Peyer's patch (tissue), 4 donors: Measurements from ENCODE around the gene STYXL1. TPM values are rescaled to one million over a fixed set of nuclear protein-coding genes. Genes with fewer than 3 reads are reported as not detected.

Experiments used
- DNase-seq, 3 donors: peaks; one replicate each; pipeline ENCODE4 v3.0.0-alpha.2; 2017 to 2019
- H3K27ac ChIP-seq, 4 donors: fragments of 200-600 bp; sonication (generic); one replicate each; pipeline ENCODE4 v1.5.1; 2016 to 2019
- H3K27me3 ChIP-seq, 2 donors: fragments of 200-600 bp; sonication (generic); one replicate each; pipeline ENCODE4 v1.5.1; 2019
- H3K36me3 ChIP-seq, 3 donors: fragments of 200-600 bp; sonication (generic); one replicate each; pipeline ENCODE4 v1.5.1; 2016 to 2019
- H3K4me1 ChIP-seq, 4 donors: fragments of 200-600 bp; sonication (generic); one replicate each; pipeline ENCODE4 v1.5.1; 2016 to 2019
- H3K4me3 ChIP-seq, 4 donors: fragments of 200-600 bp; sonication (generic); 1 replicate in 3 of 4; 2 replicates in 1 of 4; pipeline ENCODE4 v1.5.1; 2016 to 2019; ENCODE audit warnings: mild to moderate bottlenecking in 1 of 4
- H3K9me3 ChIP-seq, 4 donors: fragments of 200-600 bp; sonication (generic); one replicate each; pipeline ENCODE4 v1.5.1; 2016 to 2019; ENCODE audit warnings: mild to moderate bottlenecking in 1 of 4
- POLR2A ChIP-seq, 2 donors: fragments of 450-650 bp; IDR thresholded peaks; one replicate each; pipeline ENCODE4 v1.5.1; 2017; ENCODE audit warnings: antibody characterized with exemption in 2 of 2, mild to moderate bottlenecking in 2 of 2, moderate library complexity in 2 of 2
- small RNA-seq, 2 donors: library from RNA; depleted of rRNA; stranded (forward); fragments of <200 nt; gene quantifications; one replicate each; pipeline ENCODE3, GENCODE V24; 2016
- total RNA-seq, 4 donors: library from RNA; depleted of rRNA; stranded (reverse); fragments of >200 nt; gene quantifications; one replicate each; pipeline ENCODE4 v1.1.0, GENCODE V29; 2016
- TF ChIP-seq, protein P1 (sequence below), 6 experiments: fragments of 450-650 bp in 4 of 6; fragments of 200-600 bp in 2 of 6; sonication (generic) in 1 of 6; IDR thresholded peaks; one replicate each; pipeline ENCODE4 v1.5.1; 2017 to 2019; ENCODE audit warnings: antibody characterized with exemption in 6 of 6, mild to moderate bottlenecking in 3 of 6, moderate library complexity in 1 of 6

Gene STYXL1
- total RNA-seq, 4 donors from 2014 or later = 14.2 to 42.9 (median 29.5) TPM

DNA sequence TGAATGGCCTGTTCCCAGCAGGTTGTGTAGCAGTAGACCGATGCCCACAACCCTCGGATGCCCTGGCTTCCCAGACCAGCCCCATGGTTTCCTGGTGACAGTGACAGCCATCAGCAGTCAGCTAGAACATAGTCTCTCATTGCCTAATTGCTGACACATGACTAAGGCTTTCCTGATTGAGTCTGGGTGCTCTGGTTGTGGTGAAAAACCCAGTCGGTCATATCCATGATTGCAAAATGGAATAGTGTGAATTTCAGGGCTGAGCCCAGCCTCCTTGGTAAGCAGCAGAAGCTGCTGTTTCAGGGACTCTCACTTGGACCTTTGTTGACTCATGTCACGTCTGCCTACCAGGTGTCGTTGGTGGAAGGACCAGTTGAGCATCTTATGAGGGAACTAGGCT is 96.3 kb downstream of the STYXL1 start:
- no peak overlapping the region for H3K4me3 ChIP-seq
- TF ChIP-seq POLR2A (IDR thresholded peaks at IDR 0.05) = no peak
- TF ChIP-seq, protein P1, sequence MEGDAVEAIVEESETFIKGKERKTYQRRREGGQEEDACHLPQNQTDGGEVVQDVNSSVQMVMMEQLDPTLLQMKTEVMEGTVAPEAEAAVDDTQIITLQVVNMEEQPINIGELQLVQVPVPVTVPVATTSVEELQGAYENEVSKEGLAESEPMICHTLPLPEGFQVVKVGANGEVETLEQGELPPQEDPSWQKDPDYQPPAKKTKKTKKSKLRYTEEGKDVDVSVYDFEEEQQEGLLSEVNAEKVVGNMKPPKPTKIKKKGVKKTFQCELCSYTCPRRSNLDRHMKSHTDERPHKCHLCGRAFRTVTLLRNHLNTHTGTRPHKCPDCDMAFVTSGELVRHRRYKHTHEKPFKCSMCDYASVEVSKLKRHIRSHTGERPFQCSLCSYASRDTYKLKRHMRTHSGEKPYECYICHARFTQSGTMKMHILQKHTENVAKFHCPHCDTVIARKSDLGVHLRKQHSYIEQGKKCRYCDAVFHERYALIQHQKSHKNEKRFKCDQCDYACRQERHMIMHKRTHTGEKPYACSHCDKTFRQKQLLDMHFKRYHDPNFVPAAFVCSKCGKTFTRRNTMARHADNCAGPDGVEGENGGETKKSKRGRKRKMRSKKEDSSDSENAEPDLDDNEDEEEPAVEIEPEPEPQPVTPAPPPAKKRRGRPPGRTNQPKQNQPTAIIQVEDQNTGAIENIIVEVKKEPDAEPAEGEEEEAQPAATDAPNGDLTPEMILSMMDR (IDR thresholded peaks at IDR 0.05) = no peak
- no peak overlapping the region for H3K27ac ChIP-seq
- peaks cover 0 to 30% (median 0%) of the 10 kb centered on the region in 3 donors for H3K36me3 ChIP-seq
- H3K27me3 ChIP-seq = no peaks in the 10 kb centered on the region
- H3K9me3 ChIP-seq = no peaks in the 10 kb centered on the region
- no peak for DNase-seq
- H3K4me1 ChIP-seq = peaks cover 0 to 5% (median 0%) of the 10 kb centered on the region in 4 donors

DNA sequence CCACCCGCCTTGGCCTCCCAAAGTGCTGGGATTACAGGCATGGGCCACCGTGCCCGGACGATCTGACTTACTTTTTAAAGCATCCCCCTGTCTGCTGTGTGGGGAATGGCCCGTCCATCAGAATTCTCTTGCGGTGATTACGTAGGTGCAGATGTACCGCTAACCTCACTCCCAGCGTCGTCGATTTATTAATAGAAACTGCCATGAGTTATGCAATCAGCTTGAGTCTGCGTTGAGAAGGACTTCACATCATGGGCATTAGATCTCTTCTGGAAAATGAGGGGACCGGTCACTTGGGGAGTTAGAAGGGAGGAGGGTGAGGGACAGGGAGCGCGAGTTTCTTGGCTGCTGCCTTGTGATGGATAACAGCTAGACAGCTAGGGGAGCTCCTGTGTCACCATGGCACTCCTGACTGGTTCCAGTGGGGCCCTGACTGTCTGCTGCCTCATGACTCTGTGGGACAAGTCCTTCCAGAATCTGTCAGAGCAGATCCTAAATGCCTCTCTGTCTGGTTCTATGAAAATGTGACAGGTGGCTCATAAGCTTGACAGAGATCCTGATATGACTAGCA is 97.6 kb downstream of the STYXL1 start:
- H3K36me3 ChIP-seq = peaks cover 0 to 17% (median 0%) of the 10 kb centered on the region in 3 donors
- no peak for DNase-seq
- H3K9me3 ChIP-seq = no peaks in the 10 kb centered on the region
- TF ChIP-seq, protein P1 (IDR thresholded peaks at IDR 0.05) = no peak
- no peak for TF ChIP-seq POLR2A (IDR thresholded peaks at IDR 0.05)
- H3K4me1 ChIP-seq = peaks cover 0 to 14% (median 5%) of the 10 kb centered on the region in 4 donors
- H3K27ac ChIP-seq = no peak overlapping the region
- H3K27me3 ChIP-seq = no peaks in the 10 kb centered on the region
- no peak overlapping the region for H3K4me3 ChIP-seq

DNA sequence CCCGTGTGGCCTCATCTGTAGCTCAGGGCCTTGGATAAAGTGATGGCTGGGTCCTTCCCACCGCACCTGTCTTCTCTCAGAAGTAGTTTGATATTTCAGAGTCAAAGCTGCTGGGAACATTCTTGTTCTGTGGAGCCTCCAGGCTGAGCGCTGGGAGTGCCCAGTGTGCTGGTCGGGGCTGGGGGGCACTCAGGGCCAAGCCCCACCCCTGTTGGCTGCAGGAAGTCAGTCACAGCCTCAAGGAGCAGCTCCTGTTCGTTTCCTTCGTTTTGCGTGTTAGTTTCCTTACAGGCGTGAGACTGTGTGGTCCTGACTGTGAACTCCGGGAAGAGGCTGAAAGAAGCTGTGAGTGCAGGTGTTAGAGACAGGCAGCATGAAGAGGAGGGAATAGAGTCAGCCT is 99.6 kb downstream of the STYXL1 start:
- Histone ChIP-seq H3K27ac (no peak overlapping the region), H3K9me3 (no peaks in the 10 kb centered on the region), H3K36me3 (no peaks in the 10 kb centered on the region), H3K4me3 (no peak overlapping the region), H3K27me3 (no peaks in the 10 kb centered on the region), H3K4me1 (peaks cover 0 to 32% (median 7%) of the 10 kb centered on the region in 4 donors)
- DNase-seq = no peak
- TF ChIP-seq POLR2A (IDR thresholded peaks at IDR 0.05) = no peak
- TF ChIP-seq, protein P1 (IDR thresholded peaks at IDR 0.05) = no peak

Small RNA genes lying within 50 kb of the gene (small RNA-seq; reads per million reads assigned to genes)
- 0 reads per million in 2 donors for gene RNU6-863P

Other genes starting within 250 kb of the STYXL1 start
- gene CCL24, start 234.2 kb downstream of the STYXL1 start, total RNA-seq = 10 to 100 TPM; 13.1 to 48.7 (median 26.3) TPM
- gene RHBDD2, start 169.0 kb downstream of the STYXL1 start, total RNA-seq = 10 to 100 TPM; 35.5 to 76.9 (median 57.6) TPM
- 100 to 1,000 TPM in 3 of 4 donors, 10 to 100 TPM in 1; 67.7 to 625 (median 451) TPM for gene POR, start 132.8 kb downstream of the STYXL1 start, total RNA-seq
- 100 to 1,000 TPM in 2 of 4 donors, 10 to 100 TPM in 2; 62.7 to 116 (median 101) TPM for gene TMEM120A, start 53.4 kb downstream of the STYXL1 start, total RNA-seq
- gene MDH2, start 106 bp upstream of the STYXL1 start, total RNA-seq = 100 to 1,000 TPM in 3 of 4 donors, 10 to 100 TPM in 1; 52.0 to 179 (median 139) TPM
- 1 to 10 TPM in 2 of 4 donors, under 1 TPM in 1, not detected in 1; 0.85 to 7.4 (median 1.2) TPM for gene SRRM3, start 153.9 kb upstream of the STYXL1 start, total RNA-seq